ENCODE results near the gene ERICH2.

- TF ChIP-seq CTCF (IDR thresholded peaks at IDR 0.05), result no peak
- no peak for TF ChIP-seq POLR2AphosphoS5 (IDR thresholded peaks at IDR 0.05; ENCODE audit: insufficient read depth in 1 of 2, low read depth in 1 of 2)
Measured at GRCh38 chr2:170815311-170815710, 45.1 kb downstream of the ERICH2 start.
